ENCODE data around the gene PDGFA.
"Not testable (repeated sequence)": the region's sequence is repeated elsewhere in the genome, so short reads cannot be mapped to it uniquely, and the experiment has no call there.

PDGFA gene

GRCh38 chr7:551615-551970, 31.9 kb upstream of the PDGFA start:
- DNase-seq: not testable (repeated sequence)

- DNase-seq: no peak
Observed at GRCh38 chr7:550881-551614, 31.4 kb upstream of the PDGFA start.

- no peak for DNase-seq
Observed at GRCh38 chr7:549891-550625, 30.4 kb upstream of the PDGFA start.

GRCh38 chr7:549066-549890, 29.6 kb upstream of the PDGFA start:
- no peak for DNase-seq

- no peak for DNase-seq
Observed at GRCh38 chr7:548401-548800, 28.8 kb upstream of the PDGFA start.

- no peak for DNase-seq
Observed at GRCh38 chr7:545470-545869, 25.8 kb upstream of the PDGFA start.

GRCh38 chr7:544338-545221, 24.9 kb upstream of the PDGFA start:
- no peak for DNase-seq

- no peak for DNase-seq
Observed at GRCh38 chr7:543501-544337, 24.1 kb upstream of the PDGFA start.

- no peak for DNase-seq
Observed at GRCh38 chr7:542713-543500, 23.3 kb upstream of the PDGFA start.

- no peak for DNase-seq
Observed at GRCh38 chr7:542131-542712, 22.6 kb upstream of the PDGFA start.

GRCh38 chr7:541661-542060, 22.0 kb upstream of the PDGFA start:
- no peak for DNase-seq

- DNase-seq: no peak
Observed at GRCh38 chr7:540997-541396, 21.4 kb upstream of the PDGFA start.

- DNase-seq: no peak
Observed at GRCh38 chr7:540579-540978, 20.9 kb upstream of the PDGFA start.

- DNase-seq: no peak
Observed at GRCh38 chr7:539731-540411, 20.2 kb upstream of the PDGFA start.

- DNase-seq: no peak
Observed at GRCh38 chr7:538764-539685, 19.4 kb upstream of the PDGFA start.

- no peak for DNase-seq
Observed at GRCh38 chr7:537911-538634, 18.4 kb upstream of the PDGFA start.

- DNase-seq: no peak
Observed at GRCh38 chr7:536231-536630, 16.6 kb upstream of the PDGFA start.

- no peak for DNase-seq
Observed at GRCh38 chr7:534959-535358, 15.3 kb upstream of the PDGFA start.
